NCI-H748 treated with DMSO at 0.1 percent for 48 hours (cell line): ENCODE data around the gene LMNTD1.

ENCODE experiments used
- DNase-seq: peaks from one replicate; lab custom pipeline; 2025; lab: John Stamatoyannopoulos, UW

The LMNTD1 gene

DNA sequence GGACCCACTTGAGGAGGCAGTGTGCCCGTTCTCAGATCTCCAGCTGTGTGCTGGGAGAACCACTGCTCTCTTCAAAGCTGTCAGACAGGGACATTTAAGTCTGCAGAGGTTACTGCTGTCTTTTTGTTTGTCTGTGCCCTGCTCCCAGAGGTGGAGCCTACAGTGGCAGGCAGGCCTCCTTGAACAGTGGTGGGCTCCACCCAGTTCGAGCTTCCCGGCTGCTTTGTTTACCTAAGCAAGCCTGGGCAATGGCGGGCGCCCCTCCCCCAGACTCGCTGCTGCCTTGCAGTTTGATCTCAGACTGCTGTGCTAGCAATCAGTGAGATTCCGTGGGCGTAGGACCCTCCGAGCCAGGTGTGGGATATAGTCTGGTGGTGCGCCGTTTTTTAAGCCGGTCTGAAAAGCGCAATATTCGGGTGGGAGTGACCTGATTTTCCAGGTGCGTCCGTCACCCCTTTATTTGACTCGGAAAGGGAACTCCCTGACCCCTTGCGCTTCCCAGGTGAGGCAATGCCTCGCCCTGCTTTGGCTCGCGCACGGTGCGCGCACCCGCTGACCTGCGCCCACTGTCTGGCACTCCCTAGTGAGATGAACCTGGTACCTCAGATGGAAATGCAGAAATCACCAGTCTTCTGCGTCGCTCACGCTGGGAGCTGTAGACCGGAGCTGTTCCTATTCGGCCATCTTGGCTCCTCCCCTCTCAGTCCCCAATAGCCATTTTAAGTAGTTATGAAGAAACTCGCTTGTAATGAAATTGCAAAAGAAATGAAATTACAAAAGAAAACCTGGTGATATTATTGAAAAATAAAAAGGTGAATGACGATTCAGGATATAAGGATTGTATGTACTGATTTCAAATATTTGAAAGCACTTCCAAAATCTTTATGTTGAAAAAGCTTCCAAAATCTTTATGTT is 63.9 kb downstream of the LMNTD1 start:
- DNase-seq, result peak; percentile 37

DNA sequence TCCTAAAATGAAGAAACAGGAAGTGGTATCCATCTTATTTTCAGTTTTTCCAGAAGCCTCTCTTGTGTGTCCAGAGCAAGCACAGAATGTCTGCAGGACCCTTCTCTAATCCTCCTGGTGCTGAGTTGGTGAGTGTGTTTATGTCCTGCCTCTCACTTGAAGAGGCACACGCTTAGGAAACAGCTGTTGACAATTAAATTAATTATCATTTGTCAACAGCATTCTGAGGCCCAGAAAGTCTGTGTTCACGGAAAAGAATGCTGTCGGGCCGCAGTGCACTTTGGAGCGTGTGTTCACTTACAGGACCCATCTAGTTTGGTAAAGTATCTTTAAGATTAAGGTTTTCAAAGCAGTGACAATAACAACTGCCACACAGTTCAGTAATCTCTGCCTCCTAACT is 70.5 kb downstream of the LMNTD1 start:
- peak; percentile 0 for DNase-seq

DNA sequence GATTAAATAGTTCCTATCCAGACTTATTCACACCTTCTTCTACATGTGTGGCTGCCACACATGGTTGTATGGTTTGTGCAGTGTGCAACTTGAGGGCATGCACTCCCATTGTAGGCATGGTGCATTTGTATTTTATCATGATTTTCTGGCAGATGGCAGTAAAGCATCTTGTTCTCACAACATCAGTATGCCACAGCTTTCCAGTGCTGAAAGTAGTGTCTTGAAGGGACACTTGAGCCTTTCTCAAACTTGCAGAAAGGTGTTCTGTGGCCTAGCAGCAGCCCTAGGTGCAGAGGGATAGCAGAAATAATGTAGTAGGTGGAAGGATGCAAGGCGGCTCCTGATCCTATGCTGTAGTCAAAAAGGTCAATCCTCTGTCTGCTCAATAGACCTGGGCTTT is 72.9 kb downstream of the LMNTD1 start:
- DNase-seq, result no peak

DNA sequence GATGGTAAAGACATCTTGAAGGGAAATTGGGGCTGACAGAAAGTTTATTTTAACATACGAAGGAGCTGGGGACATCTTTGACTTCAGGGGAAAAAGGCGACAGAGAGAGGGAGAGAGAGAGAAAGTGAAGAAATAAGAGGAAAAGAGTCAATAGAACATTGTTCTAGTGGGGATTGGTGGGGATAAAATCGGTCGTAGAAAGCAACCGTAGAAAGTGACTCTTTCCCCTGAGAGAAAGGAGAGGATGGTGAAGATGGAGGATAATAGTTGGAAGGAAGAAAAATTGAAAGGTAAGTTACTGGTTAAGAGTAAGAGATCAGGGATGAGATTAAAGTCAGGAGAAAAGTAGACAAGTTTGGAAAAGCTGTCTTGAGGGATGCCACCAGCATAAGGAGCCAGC is 75.9 kb downstream of the LMNTD1 start:
- no peak for DNase-seq

DNA sequence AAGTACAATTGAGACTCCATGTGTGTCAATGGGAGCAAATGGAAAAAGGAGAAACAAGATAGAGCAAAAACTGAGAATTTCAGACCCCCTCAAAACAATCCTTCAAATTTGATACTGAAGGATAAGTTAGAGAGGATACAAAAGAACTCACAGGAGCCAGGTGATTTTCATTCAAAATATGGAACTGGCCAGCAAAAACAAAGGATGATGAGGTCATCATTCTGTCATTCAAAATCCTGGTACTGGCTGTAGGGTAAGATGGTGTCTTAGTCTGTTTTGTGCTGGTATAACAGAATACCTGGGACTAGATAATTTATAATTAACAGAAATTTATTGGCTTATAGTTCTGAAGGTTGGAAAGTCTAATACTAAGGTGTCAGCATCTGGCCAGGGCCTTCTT is 80.6 kb downstream of the LMNTD1 start:
- no peak for DNase-seq

DNA sequence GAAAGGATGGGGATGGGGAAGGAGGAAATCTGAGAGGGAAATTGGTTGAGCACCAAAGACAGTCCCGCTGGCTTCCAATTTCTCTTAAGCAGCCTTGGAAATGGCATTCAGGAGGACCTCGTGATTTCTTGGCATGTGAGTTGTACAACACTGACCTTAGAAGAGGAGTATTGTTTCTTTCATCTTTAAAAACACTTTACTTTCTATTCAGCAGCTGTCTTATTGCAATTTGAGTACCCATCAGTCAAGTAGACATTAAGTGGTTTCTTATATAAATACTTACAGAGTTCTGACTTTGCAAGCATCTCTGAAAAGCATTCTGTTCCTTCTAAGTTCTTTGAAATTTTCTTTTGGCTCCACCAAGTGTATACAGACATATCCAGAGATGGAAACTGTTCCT is 83.2 kb downstream of the LMNTD1 start:
- no peak for DNase-seq

DNA sequence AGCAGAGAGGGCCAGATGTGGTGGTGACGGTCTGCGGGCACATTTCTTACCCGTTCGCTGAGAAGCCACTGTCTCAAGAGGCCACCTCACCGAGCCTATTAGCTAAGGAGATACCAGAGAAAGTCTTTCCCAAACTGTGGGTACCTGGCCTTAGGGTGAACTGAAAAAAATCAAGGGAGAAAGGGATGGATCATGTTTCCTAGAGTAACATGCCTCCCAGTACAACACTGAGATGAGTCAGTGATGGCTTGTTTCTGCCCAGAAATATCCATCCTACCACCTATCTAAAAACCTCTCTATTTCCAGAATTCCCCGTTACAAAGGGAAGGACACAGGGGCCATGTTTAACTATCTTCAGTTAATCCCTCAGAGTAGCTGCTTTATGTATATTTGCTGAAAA is 83.7 kb downstream of the LMNTD1 start:
- no peak for DNase-seq

DNA sequence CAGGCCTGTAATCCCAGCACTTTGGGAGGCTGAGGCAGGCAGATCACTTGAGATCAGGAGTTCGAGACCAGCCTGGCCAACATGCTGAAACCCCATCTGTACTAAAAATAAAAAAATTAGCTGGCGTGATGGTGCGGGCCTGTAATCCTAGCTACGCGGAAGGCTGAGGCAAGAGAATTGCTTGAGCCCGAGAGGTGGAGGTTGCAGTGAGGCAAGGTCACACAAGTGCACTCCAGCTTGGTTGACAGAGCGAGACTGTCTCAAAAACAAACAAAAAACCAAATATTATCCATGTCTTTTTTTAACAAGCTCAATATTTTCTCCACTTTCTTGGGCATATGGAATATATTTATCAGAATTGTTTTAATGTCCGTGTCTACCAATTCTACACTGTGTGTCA is 89.6 kb downstream of the LMNTD1 start:
- no peak for DNase-seq

DNA sequence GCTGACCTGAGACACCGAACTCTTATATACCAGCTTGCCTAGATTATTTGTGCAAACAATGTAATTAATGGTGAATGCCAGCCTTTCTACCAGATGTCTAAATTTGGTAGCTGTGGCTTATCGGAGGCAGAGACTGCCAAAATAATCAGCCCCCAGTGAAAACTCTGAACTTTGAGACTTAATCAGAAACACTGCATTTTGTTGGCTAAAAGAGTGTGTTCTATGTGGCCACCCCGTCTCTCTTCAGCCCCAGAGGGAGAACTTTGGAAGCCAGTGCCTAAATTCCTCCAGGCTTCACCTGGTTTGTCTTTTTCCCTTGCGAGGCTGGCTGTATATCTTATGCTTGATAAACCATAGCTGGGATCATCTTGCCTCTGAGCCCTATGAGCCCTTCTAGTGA is 90.1 kb downstream of the LMNTD1 start:
- no peak for DNase-seq

DNA sequence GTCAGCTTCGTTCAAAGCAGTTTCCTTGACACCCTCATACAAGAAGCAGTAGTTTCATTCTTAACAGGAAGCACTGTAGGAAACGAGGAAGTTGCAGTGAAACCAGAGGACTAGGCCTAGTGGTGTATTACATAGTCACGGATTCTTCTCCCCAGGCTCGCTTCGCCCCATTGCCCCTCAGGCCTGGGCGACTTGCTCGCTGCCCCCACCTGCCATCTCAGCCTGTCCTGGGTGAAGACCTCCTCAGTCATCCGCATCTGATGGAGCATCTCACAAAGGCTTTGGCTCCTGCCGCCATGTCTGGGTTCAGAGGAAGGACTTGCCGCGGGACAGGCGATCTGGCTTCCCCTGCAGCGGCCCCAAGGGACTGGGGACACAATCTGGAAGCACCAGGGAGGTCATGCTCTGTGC is 93.5 kb downstream of the LMNTD1 start:
- DNase-seq, result no peak

DNA sequence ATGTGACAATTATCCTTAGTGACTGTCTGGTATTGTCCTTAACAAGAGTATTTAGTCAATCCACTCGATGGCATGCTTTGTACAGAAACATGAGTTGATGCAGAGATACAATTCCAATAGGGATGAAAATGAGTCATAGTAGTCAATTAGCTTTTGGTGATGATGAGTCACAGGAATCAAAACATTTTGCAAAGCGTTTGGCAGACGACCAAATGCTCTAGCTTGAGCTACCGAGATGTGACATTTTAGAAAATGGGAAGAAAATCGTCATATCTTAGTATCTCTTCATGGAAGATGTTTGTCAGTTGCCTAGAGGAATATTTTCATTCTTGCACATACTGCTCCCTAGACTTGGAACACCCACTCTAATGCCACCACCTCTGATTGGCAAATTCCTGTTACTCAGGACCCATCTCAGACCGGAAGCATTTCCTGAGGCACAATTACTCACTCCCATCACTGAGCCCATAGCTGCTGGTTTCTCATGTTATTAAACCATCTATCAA is 95.0 kb downstream of the LMNTD1 start:
- DNase-seq, result peak; percentile 15

DNA sequence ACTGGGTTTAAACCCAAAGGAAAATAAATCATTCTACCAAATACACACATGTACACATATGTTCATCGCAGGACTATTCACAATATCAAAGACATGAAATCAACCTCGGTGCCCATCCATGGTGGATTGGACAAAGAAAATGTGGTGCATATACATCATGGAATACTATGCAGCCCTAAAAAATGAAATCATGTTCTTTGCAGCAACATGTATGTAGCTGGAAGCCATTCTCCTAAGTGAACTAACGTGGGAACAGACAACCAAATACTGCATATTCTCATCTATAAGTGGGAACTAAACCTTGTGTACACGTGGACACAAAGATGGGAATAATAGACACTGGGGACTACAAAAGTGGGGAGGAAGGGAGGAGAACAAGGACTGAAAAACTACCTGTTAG is 96.6 kb downstream of the LMNTD1 start:
- no peak for DNase-seq

DNA sequence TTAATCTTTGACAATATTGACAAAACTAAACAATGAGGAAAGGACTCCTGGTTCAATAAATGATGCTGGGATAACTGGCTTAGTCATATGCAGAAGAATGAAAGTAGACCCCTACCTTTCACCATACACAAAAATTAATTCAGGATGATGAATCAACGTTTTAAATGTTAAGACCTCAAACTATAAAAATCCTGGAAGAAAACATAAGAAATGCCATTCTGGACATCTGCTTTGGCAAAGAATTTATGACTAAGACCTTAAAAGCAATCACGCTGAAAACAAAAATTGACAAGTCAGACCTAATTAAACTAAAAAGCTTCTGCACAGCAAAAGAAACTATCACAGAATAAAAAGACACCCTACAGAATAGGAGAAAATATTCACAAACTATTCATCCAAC is 97.4 kb downstream of the LMNTD1 start:
- no peak for DNase-seq

DNA sequence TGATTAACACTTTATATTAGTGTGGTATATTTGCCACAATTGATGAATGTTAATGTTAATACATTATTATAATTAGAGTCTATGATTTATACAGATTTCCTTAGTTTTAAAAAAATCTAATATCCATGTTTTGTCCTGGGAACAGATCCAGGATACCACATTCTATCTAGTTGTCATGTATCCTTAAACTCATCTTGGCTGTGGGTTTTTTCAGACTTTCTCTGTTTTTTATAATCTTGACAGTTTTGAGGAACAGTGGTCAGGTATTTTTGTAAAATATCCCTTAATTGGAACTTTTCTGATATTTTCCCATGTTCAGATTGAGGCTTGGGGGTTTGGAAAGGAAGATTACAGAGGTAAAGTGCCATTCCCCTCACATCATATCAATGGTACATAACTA is 104.1 kb downstream of the LMNTD1 start:
- no peak for DNase-seq

DNA sequence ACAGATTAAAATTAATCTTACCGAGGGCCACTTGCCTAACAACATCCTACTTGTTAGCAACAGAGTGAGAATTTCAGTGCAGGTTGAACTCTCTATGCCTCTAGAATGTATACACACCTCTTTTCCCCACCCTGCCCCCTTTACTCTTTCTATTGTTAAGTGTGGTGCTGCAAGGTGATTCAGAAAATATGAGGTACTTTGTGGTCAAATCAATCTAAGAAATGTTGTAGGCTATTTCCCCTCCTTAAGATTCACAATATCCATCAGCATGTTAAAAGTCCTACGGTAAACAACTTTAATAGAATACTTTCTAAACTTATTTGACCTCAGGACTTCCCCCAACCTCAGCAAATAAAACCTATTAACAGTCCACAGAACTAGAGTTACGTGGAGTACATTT is 106.0 kb downstream of the LMNTD1 start:
- no peak for DNase-seq

DNA sequence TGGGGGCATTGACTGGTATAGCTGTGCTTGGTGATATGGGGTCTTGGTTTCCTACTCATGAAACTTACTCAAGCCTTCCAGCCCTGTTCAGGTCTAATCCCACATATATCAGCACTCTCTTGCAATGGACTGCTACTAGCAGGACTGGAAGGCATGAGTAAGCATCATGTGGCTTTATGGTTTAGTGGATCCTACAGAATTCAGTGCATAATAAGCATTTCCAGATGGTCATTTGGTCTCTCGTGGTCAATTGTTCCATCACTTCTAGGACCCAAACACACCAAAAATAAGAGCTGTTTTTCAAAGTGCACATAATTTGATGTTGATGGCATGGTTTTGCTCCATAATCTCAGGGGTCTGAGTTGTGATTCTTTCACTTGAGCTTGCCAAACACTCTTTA is 114.4 kb downstream of the LMNTD1 start:
- no peak for DNase-seq

DNA sequence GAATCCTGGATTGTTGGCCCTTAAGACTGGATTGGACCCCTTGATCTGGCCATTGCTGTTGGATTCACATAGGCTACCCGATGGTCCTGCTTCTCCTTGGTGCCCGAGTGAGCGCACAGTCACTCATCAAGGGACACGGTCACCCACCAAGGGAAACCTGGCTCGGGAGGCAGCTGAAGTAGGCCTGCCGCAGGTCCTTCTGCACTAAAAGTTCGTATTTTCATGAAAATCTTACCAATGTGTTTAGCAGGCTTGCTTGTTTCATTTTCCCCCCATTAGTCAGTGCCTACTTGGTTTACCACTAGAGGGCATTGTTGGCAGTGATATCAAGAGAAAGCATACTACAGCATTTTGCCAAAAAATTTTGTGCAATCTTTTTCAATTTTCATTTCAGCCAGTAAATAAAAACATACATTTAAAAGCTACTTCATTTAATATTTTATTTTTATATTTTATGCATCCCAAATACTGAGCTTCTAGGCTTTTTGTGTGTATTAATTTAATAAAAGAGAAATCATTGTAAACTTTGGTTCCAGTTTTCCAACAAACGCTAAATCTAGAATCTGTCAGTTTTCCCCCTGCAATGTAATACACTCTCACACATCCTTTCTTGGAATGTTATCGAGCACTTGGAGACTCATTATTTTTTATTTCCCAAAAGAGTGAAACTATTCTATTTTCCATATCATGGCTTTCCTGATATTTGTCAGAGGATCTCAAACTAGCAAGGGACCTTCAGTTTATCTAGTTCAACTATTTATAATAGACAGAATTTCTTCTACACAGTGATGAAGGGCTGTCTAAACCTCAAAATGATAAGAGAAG is 116.7 kb downstream of the LMNTD1 start:
- DNase-seq, result peak; percentile 8

DNA sequence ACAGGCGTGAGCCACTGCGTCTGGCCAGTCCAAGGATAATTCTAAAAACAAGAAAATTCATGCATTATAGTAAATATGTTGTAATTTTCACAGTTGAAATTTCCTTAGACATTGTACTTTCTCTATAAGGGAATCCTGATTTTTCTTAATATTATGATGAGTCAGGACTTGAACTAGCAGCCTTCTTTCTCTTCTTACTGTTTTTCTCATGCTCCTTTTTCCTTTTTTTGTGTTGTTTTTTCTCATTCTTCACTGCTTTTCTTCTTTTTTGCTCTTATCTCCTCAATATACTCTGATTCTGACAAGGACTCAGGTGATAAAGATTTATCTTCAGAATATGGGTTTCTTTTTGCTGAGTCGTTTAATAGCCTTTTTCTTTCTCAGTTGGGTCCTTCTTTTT is 117.7 kb downstream of the LMNTD1 start:
- no peak for DNase-seq

DNA sequence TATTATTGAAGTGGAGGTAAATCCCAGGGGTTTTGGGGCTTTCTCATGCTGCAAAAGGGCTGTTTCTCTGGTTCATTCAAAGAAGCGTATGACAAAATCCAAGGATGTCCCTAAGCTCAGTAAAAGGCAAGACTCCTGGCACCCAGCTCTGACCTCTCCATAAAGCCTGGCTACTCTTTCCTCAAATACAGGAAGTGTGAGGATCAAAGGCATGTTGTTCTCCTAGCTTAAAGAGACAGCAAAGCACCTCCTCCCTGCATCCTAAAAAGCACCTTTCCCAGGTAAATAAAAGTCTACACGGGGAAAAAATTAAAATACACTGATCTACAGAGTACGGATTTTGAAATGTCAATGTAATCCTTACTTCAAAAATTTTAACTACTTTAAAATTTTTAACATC is 118.6 kb downstream of the LMNTD1 start:
- no peak for DNase-seq

DNA sequence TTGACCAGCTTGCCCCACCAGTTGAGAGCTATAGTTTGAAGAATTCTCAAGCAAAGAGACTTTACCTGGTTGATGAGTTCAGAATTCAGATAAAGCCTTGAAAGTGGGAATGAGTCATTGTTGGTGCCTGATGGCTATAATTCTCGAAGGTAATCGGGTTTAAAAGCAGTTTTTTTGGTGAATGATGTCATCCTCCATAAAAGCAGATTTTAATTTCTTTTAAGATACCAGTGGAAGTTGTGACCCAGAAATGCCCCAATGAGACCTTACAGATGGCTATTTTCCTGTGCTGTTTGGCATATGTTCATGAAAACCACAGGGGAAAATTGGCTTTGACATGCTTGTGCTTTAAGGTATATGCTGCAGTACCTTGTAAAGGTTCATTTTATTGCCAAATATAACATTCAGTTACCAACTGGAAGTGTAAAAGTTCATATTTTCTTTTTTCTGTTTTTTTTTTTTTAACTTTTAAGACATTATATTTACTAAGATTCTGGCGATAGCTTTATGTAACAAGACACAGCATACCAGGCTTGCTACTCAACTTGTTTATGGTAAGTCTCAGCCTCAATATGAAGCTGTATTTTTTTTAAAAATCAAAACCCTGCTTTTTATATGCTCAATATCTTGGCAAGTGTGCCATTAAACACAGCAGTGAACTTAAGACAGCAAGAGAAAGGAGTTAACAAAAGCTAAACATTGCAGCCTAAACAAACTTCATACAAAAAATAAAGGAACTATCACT is 119.3 kb downstream of the LMNTD1 start:
- no peak for DNase-seq

DNA sequence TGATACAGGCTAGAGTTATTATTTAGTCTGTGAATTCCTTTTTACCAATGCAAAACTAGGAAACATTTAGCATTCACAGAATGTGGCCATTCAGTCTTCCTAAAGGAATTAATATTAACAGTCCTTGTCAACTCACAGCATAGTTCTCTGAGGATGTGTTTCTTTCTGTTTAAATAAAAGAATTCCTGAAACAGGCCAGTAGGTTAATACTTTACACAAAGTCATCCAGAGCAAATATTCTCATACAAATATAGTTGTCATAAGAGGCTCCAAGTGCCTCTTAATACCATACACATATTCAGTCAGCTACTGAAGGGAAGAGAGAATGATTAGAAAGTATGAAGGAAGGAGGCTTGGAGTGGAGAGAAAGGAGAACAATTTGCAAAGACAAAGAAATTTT is 120.1 kb downstream of the LMNTD1 start:
- no peak for DNase-seq
